HG02981 (cell line): ENCODE data around the gene RB1.

ENCODE experiments used
- ATAC-seq: cut with Tn5 transposase; IDR thresholded peaks from one replicate; pipeline ENCODE4 v1.9.1; 2021; ENCODE audit warnings: mild to moderate bottlenecking, moderate library complexity; ENCODE audit not compliant: unreplicated experiment

The RB1 gene

DNA sequence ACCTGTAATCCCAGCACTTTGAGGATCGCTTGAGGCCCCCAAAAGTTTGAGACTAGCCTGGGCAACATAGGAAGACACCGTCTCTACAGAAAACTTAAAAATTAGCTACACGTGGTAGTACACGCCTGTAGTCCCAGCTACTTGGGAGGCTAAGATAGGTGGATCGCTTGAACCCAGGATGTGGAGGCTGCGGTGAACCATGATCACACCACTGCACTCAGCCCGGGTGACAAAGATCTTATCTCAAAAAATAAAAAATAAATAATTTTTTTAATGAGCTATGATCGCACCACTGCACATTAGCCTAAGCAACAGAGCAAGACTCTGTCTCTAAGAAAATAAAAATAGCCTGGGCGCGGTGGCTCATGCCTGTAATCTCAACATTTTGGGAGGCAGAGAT is 222.7 kb downstream of the RB1 start:
- ATAC-seq, result no peak

DNA sequence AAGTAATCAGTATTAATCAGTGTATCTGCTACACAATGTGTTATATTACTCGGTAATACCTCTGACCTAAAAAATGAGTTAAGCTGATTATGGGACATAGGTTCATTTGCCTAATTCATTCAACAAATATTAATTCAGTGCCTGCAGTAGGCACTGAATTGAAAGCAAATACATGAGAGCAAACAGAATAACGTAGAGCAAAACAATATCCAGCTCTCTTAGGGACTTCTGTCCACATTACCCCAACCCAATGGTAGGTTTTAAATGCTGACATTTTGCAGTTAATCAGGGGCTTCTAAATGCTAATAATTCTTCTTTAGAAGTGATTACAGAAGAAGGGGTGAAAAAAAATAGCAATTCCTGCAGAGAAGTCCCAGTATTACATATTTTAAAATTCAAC is 224.4 kb downstream of the RB1 start:
- no peak for ATAC-seq

DNA sequence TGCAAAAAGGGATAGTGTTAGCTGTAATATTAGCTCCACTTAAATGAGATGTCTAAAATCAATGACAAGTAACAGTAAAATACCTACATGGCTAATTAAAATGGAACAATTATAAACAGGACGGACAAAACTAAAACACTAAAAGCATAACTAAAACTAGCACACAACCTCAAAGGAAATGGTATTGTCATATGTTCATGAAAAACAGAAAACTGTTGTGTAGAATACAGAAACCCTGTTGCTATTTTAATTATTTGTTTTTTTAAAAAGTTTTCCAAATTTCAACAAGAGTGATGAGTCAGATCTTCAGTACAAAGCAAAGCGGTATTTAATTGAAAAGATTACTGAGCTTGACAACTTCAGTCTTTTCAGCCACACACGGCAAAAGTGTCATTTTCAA is 225.2 kb downstream of the RB1 start:
- no peak for ATAC-seq

DNA sequence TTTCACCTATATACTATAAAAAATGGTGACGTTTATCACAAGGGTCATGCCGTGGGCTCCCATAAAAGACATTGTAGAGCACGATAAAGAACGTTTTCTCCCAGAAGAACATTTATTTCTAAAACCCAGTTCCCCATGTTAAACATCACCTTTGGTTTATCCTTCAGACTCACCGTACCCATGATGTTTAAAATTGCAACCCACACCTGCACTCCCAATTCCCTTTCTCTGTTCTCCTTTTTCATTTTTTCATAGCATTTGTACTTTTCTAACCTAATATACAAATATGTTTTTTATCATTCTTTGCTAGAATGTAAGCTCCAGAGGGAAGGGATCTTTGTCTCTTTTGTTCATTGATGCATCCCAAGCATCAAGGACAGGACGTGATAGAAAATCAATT is 227.3 kb downstream of the RB1 start:
- ATAC-seq, result no peak
